Panc1 (cell line): ENCODE data around the gene VARS1.
"Not testable (repeated sequence)": the region's sequence is repeated elsewhere in the genome, so short reads cannot be mapped to it uniquely, and the experiment has no call there.

Experiments
- CTCF ChIP-seq: fragments of 450-650 bp; IDR thresholded peaks from 2 replicates; pipeline ENCODE4 v1.5.1; 2017; ENCODE audit warnings: mild to moderate bottlenecking
- POLR2AphosphoS5 ChIP-seq: IDR thresholded peaks from 2 replicates; pipeline ENCODE4 v1.6.1; 2012; ENCODE audit warnings: mild to moderate bottlenecking, low read depth, low read length, moderate library complexity
- SIN3A ChIP-seq: IDR thresholded peaks from 2 replicates; pipeline ENCODE4 v1.6.1; 2012; ENCODE audit warnings: low read depth, mild to moderate bottlenecking, low read length, moderate library complexity, borderline replicate concordance; ENCODE audit not compliant: insufficient read depth
- TCF7L2 ChIP-seq: IDR thresholded peaks from 2 replicates; pipeline ENCODE4 v1.6.1; 2011; ENCODE audit warnings: mild to moderate bottlenecking, low read depth, low read length, inconsistent platforms

- not testable (repeated sequence) for TF ChIP-seq CTCF, POLR2AphosphoS5, TCF7L2, SIN3A
Measured at GRCh38 chr6:31801031-31801927, 5.7 kb upstream of the VARS1 start.
